CD14-positive monocyte (primary cell): ENCODE results near the gene AFG1L. TPM values are rescaled to one million over a fixed set of nuclear protein-coding genes. Genes with fewer than 3 reads are reported as not detected.
"Not testable (repeated sequence)": the region's sequence is repeated elsewhere in the genome, so short reads cannot be mapped to it uniquely, and the experiment has no call there.

Experiments
- DNase-seq, 3 donors: peaks; one replicate each; pipeline ENCODE4 v3.0.0-alpha.2; 2011 to 2022
- H2AFZ ChIP-seq: 2 replicates; pipeline ENCODE4 v1.6.0; 2012; ENCODE audit warnings: mild to moderate bottlenecking, low read depth, low read length, inconsistent platforms; ENCODE audit not compliant: insufficient read depth, poor library complexity, severe bottlenecking
- H3K27ac ChIP-seq, 2 donors: 1 replicate in 1 of 2; 2 replicates in 1 of 2; pipeline ENCODE4 v1.5.1; 2012 to 2013; ENCODE audit warnings: low read length in 2 of 2, control low read depth in 1 of 2, inconsistent platforms in 1 of 2, low read depth in 1 of 2, mild to moderate bottlenecking in 1 of 2
- H3K27me3 ChIP-seq, 2 donors: one replicate each; pipeline versions ENCODE4 v1.6.0 to v1.6.1; 2011 to 2013; ENCODE audit warnings: low read length in 2 of 2; ENCODE audit not compliant: control insufficient read depth in 2 of 2, insufficient read depth in 2 of 2
- H3K36me3 ChIP-seq, 2 donors: replicated peaks in 1 of 2; 1 replicate in 1 of 2; 2 replicates in 1 of 2; pipeline versions ENCODE4 v1.5.1 to v1.6.1; 2012 to 2013; ENCODE audit warnings: low read length in 2 of 2, control low read depth in 1 of 2, inconsistent platforms in 1 of 2, mild to moderate bottlenecking in 1 of 2; ENCODE audit not compliant: insufficient read depth in 2 of 2, control insufficient read depth in 1 of 2
- H3K4me1 ChIP-seq, 2 donors: 1 replicate in 1 of 2; 2 replicates in 1 of 2; pipeline versions ENCODE4 v1.5.1 to v1.6.1; 2012 to 2013; ENCODE audit warnings: low read length in 2 of 2, control low read depth in 1 of 2, inconsistent platforms in 1 of 2, mild to moderate bottlenecking in 1 of 2, moderate library complexity in 1 of 2; ENCODE audit not compliant: insufficient read depth in 2 of 2, control insufficient read depth in 1 of 2
- H3K4me2 ChIP-seq: replicated peaks from 2 replicates; pipeline ENCODE3; 2012; ENCODE audit warnings: low read length, moderate library complexity, mild to moderate bottlenecking; ENCODE audit not compliant: poor library complexity, severe bottlenecking; ENCODE audit errors: extremely low read depth
- H3K4me3 ChIP-seq, 3 experiments: fragments of 200-600 bp in 1 of 3; sonication (generic) in 1 of 3; replicated peaks in 1 of 3; 1 replicate in 2 of 3; 2 replicates in 1 of 3; pipeline ENCODE4 v1.5.1; 2011 to 2013; ENCODE audit warnings: low read length in 3 of 3, mild to moderate bottlenecking in 3 of 3, control low read depth in 2 of 3, low read depth in 2 of 3, inconsistent platforms in 1 of 3, moderate library complexity in 1 of 3
- H3K79me2 ChIP-seq: 2 replicates; pipeline ENCODE4 v1.6.0; 2012; ENCODE audit warnings: mild to moderate bottlenecking, control low read depth, inconsistent platforms, low read length, moderate library complexity; ENCODE audit not compliant: insufficient read depth
- H3K9ac ChIP-seq: 2 replicates; pipeline ENCODE4 v1.6.0; 2017; ENCODE audit warnings: low read length, mild to moderate bottlenecking; ENCODE audit not compliant: insufficient read depth, poor library complexity, severe bottlenecking
- H3K9me3 ChIP-seq, 2 donors: replicated peaks in 1 of 2; 1 replicate in 1 of 2; 2 replicates in 1 of 2; pipeline versions ENCODE4 v1.5.1 to v1.6.1; 2012 to 2013; ENCODE audit warnings: low read length in 2 of 2, control low read depth in 1 of 2; ENCODE audit not compliant: control insufficient read depth in 1 of 2, insufficient read depth in 1 of 2
- H4K20me1 ChIP-seq: 2 replicates; pipeline ENCODE4 v1.6.0; 2012; ENCODE audit warnings: mild to moderate bottlenecking, low read length, control low read depth, moderate library complexity; ENCODE audit not compliant: insufficient read depth
- H3K27ac Mint-ChIP-seq, 7 donors: one replicate each; pipeline ENCODE4 v1.8.0; 2020; ENCODE audit warnings: mild to moderate bottlenecking in 7 of 7, mixed read lengths in 7 of 7, moderate library complexity in 6 of 7, inconsistent platforms in 2 of 7
- H3K27me3 Mint-ChIP-seq, 3 donors: one replicate each; pipeline ENCODE4 v1.8.0; 2021 to 2022; ENCODE audit warnings: low read depth in 3 of 3, mild to moderate bottlenecking in 3 of 3, mixed read lengths in 3 of 3, moderate library complexity in 3 of 3, inconsistent platforms in 1 of 3
- H3K36me3 Mint-ChIP-seq, 2 donors: one replicate each; pipeline ENCODE4 v1.8.0; 2020; ENCODE audit warnings: mixed read lengths in 2 of 2, inconsistent platforms in 1 of 2, mild to moderate bottlenecking in 1 of 2
- H3K4me1 Mint-ChIP-seq: one replicate; pipeline ENCODE4 v1.8.0; 2020; ENCODE audit warnings: mild to moderate bottlenecking, mixed read lengths
- H3K4me3 Mint-ChIP-seq, 2 donors: one replicate each; pipeline ENCODE4 v1.8.0; 2020; ENCODE audit warnings: mild to moderate bottlenecking in 2 of 2, mixed read lengths in 2 of 2, moderate library complexity in 1 of 2
- H3K9me3 Mint-ChIP-seq, 7 donors: one replicate each; pipeline ENCODE4 v1.8.0; 2020 to 2022; ENCODE audit warnings: mixed read lengths in 7 of 7, mild to moderate bottlenecking in 6 of 7, moderate library complexity in 6 of 7, inconsistent platforms in 2 of 7
- WGBS: methylation state at CpG from one replicate; pipeline ENCODE4 v1.1.5; 2013; ENCODE audit warnings: missing lambda C conversion rate; ENCODE audit not compliant: insufficient coverage; 5-methylcytosine and 5-hydroxymethylcytosine counted together
- intact Hi-C, 2 donors: fragments of 100-400 bp; cut with micrococcal nuclease; formaldehyde crosslinking; loops; one replicate each; pipeline versions ENCODE4 v1.15.0 to v1.15.1; 2023
- polyA plus RNA-seq, 3 donors: library from polyadenylated mRNA; depleted of rRNA in 1 of 3; unstranded in 2 of 3; stranded (reverse) in 1 of 3; fragments of 300-500 nt in 2 of 3; fragments of >200 nt in 1 of 3; fragmentation: Illumina TruSeq in 2 of 3; gene quantifications; 1 replicate in 2 of 3; 2 replicates in 1 of 3; pipeline ENCODE4 v1.2.3, GENCODE V29; 2012 to 2021
- TF ChIP-seq, protein P1 (sequence below): fragments of 200-600 bp; IDR thresholded peaks from one replicate; pipeline ENCODE4 v1.8.0; 2022; ENCODE audit warnings: antibody characterized with exemption, mild to moderate bottlenecking

The AFG1L gene
- polyA plus RNA-seq, 3 donors = 0.95 to 2.8 (median 2.7) TPM

DNA sequence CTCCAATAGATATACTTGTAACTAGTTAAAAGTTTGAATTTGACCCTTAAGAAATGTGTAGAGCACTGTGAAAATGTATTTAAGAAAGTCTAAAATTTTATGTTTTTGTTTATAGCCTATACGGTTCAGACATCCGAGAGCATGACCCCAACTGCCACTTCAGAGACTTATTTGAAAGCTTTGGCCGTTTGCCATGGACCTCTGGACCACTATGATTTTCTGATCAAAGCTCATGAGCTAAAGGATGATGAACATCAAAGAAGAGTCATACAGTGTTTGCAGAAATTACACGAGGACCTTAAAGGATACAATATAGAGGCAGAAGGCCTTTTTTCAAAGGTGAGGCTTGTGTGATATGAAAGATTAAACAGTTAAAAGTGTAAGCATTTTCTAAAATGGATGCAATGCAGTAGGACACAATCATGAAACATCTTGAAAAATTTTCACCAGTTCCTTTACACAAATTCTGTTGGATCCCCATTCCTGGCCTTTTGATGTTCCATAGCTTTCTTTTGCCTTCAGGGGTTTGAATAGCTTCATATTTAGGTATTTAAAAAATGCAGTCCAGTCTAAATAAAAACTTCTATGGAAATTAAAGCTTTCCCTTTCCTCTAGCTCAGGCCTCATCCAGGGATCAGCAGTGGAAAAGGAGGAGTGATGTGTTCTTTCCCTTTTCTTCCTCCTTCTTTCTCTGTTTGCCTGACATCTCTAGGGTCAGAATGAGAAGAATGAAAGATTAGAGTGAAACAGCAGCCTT, 29.0 kb downstream of the AFG1L start:
- Histone ChIP-seq H3K27me3 (no peaks in the 10 kb centered on the region), H3K4me3 (no peak overlapping the region), H3K27ac (no peak overlapping the region), H3K36me3 (peaks cover 0 to 10% of the 10 kb centered on the region in 2 donors), H4K20me1 (no peaks in the 10 kb centered on the region), H3K4me2 (no peak overlapping the region), H3K9ac (no peak overlapping the region), H3K9me3 (no peaks in the 10 kb centered on the region), H3K79me2 (no peaks in the 10 kb centered on the region), H2AFZ (no peak overlapping the region), H3K4me1 (no peaks in the 10 kb centered on the region)
- H3K9me3 Mint-ChIP-seq = peaks cover 0 to 3% (median 0%) of the 10 kb centered on the region in 7 donors
- no peaks in the 10 kb centered on the region for H3K4me1 Mint-ChIP-seq
- intact Hi-C loops = no loop called here
- H3K27ac Mint-ChIP-seq = no peak overlapping the region
- H3K27me3 Mint-ChIP-seq = no peaks in the 10 kb centered on the region
- H3K4me3 Mint-ChIP-seq = no peak overlapping the region
- 96% methylated on average over 4 of the region's 4 CpGs for WGBS
- H3K36me3 Mint-ChIP-seq = peaks cover 19 to 40% of the 10 kb centered on the region in 2 donors
- TF ChIP-seq, protein P1, sequence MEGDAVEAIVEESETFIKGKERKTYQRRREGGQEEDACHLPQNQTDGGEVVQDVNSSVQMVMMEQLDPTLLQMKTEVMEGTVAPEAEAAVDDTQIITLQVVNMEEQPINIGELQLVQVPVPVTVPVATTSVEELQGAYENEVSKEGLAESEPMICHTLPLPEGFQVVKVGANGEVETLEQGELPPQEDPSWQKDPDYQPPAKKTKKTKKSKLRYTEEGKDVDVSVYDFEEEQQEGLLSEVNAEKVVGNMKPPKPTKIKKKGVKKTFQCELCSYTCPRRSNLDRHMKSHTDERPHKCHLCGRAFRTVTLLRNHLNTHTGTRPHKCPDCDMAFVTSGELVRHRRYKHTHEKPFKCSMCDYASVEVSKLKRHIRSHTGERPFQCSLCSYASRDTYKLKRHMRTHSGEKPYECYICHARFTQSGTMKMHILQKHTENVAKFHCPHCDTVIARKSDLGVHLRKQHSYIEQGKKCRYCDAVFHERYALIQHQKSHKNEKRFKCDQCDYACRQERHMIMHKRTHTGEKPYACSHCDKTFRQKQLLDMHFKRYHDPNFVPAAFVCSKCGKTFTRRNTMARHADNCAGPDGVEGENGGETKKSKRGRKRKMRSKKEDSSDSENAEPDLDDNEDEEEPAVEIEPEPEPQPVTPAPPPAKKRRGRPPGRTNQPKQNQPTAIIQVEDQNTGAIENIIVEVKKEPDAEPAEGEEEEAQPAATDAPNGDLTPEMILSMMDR = no peak
- no peak for DNase-seq

DNA sequence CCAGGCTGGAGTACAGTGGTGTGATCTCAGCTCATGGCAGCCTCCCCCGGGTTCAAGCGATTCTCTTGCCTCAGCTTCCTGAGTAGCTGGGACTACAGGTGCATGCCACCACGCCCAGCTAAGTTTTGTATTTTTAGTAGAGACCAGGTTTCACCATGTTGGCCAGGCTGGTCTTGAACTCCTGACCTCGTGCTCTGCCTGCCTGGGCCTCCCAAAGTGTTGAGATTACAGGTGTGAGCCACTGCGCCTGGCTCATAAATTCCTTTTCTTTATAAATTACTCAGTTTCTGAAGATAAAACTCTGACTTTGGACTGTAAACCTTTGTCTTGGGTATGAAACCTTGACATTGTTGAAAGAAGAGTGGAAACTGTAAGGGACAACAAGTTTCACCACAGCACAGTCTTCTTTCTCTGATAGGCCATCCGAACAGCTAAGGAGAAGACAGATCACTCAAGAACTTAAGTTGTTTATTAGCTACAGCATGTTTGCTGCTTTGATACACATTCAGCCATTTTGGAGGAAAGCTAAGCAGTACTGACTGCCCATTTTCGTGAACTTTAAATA, 35.4 kb downstream of the AFG1L start:
- H3K9me3 Mint-ChIP-seq, H2AFZ ChIP-seq, H3K27me3 Mint-ChIP-seq, H3K36me3 ChIP-seq, H3K4me1 ChIP-seq, intact Hi-C loops, H3K79me2 ChIP-seq, H3K27me3 ChIP-seq, H3K27ac ChIP-seq, H4K20me1 ChIP-seq, H3K4me1 Mint-ChIP-seq, H3K9me3 ChIP-seq, H3K9ac ChIP-seq, DNase-seq, H3K4me3 Mint-ChIP-seq, H3K4me2 ChIP-seq, H3K4me3 ChIP-seq, H3K27ac Mint-ChIP-seq: not testable (repeated sequence)
- peaks cover 15 to 28% of the 10 kb centered on the region in 2 donors for H3K36me3 Mint-ChIP-seq
- 95% methylated on average over 4 of the region's 7 CpGs for WGBS
